Embryonic facial prominence (tissue), 1 donor: ENCODE measurements around the gene MAPK7.

Experiments
- DNase-seq: peaks from one replicate; pipeline ENCODE4 v3.0.0-alpha.2; 2016; ENCODE audit errors: extremely low spot score

The MAPK7 gene

GRCh38 chr17:19421219-19421618 lies 42.9 kb downstream of the MAPK7 start:
- no peak for DNase-seq

GRCh38 chr17:19421926-19422325 lies 43.6 kb downstream of the MAPK7 start:
- no peak for DNase-seq

GRCh38 chr17:19424934-19425868 lies 46.9 kb downstream of the MAPK7 start:
- no peak for DNase-seq

- no peak for DNase-seq
Measured at GRCh38 chr17:19426631-19427030, 48.3 kb downstream of the MAPK7 start.

GRCh38 chr17:19431691-19432090 lies 53.4 kb downstream of the MAPK7 start:
- DNase-seq = no peak
